HepG2 (cell line): ENCODE results near the gene ACCSL. TPM values are rescaled to one million over a fixed set of nuclear protein-coding genes. Genes with fewer than 3 reads are reported as not detected.

Experiments
- ATAC-seq: fragments of 200-7000 bp; cut with Tn5 transposase; 3 replicates; pipeline ENCODE4 v1.9.1; 2020; ENCODE audit warnings: mild to moderate bottlenecking, moderate library complexity
- BruUV-seq: library from RNA; stranded (reverse); fragments of 400-500 nt; replicated peaks from 2 replicates; lab custom pipeline; 2021; lab: Mats Ljungman, UMichigan
- CTCF ChIA-PET: fragments of 300-600 bp; formaldehyde crosslinking; extraction: SDS; loops from one replicate; lab custom pipeline; 2021; ENCODE audit warnings: low total read pairs, inconsistent platforms, low intra/inter-chr PET ratio; lab: Yijun Ruan, JAX
- POLR2A ChIA-PET: fragments of 350-600 bp; sonication (Branson Sonifier 250); formaldehyde crosslinking; loops from one replicate; lab custom pipeline; 2020; ENCODE audit warnings: antibody characterized with exemption, inconsistent platforms; lab: Yijun Ruan, JAX
- DNase-seq: peaks from one replicate; pipeline ENCODE4 v3.0.0-alpha.2; 2015; ENCODE audit warnings: low spot score
- FAIRE-seq: peaks from 3 replicates; lab custom pipeline; 2011; peaks lifted over from hg19 to GRCh38; lab: Jason Lieb, UNC
- H2AFZ ChIP-seq: one replicate; pipeline ENCODE4 v1.6.1; 2011; ENCODE audit warnings: low read length, inconsistent platforms
- H3K27ac ChIP-seq: fragments of 300-600 bp; 3 replicates; pipeline ENCODE4 v1.8.0; 2011; ENCODE audit warnings: mixed run types, mild to moderate bottlenecking, mixed read lengths, low read length, inconsistent platforms; ENCODE audit not compliant: insufficient read depth; ENCODE audit errors: extremely low read length
- H3K27me3 ChIP-seq, 2 experiments: fragments of 200-600 bp in 1 of 2; 2 replicates in 1 of 2; 3 replicates in 1 of 2; pipeline versions ENCODE4 v1.6.0 to v1.8.0; 2011; ENCODE audit warnings: low read length in 2 of 2, mild to moderate bottlenecking in 2 of 2, moderate library complexity in 2 of 2, inconsistent platforms in 1 of 2; ENCODE audit not compliant: insufficient read depth in 2 of 2, control insufficient read depth in 1 of 2
- H3K36me3 ChIP-seq, 2 experiments: fragments of 200-600 bp in 1 of 2; replicated peaks in 1 of 2; 2 replicates in 1 of 2; 3 replicates in 1 of 2; pipeline versions ENCODE4 v1.5.1 to v1.8.0; 2011; ENCODE audit warnings: low read length in 2 of 2, inconsistent platforms in 1 of 2; ENCODE audit not compliant: insufficient read depth in 2 of 2, control insufficient read depth in 1 of 2
- H3K4me1 ChIP-seq: 2 replicates; pipeline ENCODE4 v1.5.1; 2012; ENCODE audit warnings: low read length, inconsistent platforms; ENCODE audit not compliant: insufficient read depth
- H3K4me2 ChIP-seq: 2 replicates; pipeline ENCODE4 v1.6.0; 2011; ENCODE audit warnings: low read depth, low read length, inconsistent platforms
- H3K4me3 ChIP-seq, 3 experiments: fragments of 200-600 bp in 1 of 3; sonication (generic), shearing (Covaris generic) in 1 of 3; replicated peaks in 1 of 3; 2 replicates each; pipeline ENCODE4 v1.5.1; 2011 to 2016; ENCODE audit warnings: low read length in 3 of 3, inconsistent platforms in 2 of 3, low read depth in 2 of 3, mild to moderate bottlenecking in 2 of 3, control low read depth in 1 of 3, mixed read lengths in 1 of 3; ENCODE audit not compliant: insufficient read depth in 1 of 3
- H3K79me2 ChIP-seq: one replicate; pipeline ENCODE4 v1.6.1; 2011; ENCODE audit warnings: low read length, inconsistent platforms; ENCODE audit not compliant: insufficient read depth
- H3K9ac ChIP-seq: 2 replicates; pipeline ENCODE4 v1.6.0; 2011; ENCODE audit warnings: mild to moderate bottlenecking, low read depth, low read length, inconsistent platforms; ENCODE audit not compliant: insufficient read depth
- H3K9me3 ChIP-seq: 2 replicates; pipeline ENCODE4 v1.5.1; 2012; ENCODE audit warnings: mild to moderate bottlenecking, low read length
- H4K20me1 ChIP-seq: 2 replicates; pipeline ENCODE4 v1.6.0; 2011; ENCODE audit warnings: inconsistent platforms, mild to moderate bottlenecking, low read length, moderate library complexity; ENCODE audit not compliant: insufficient read depth
- BATF2 ChIP-seq: sonication (generic); formaldehyde crosslinking; IDR thresholded peaks from 2 replicates; pipeline ENCODE4 v1.8.0; 2022; ENCODE audit warnings: mild to moderate bottlenecking, missing genetic modification reagents, moderate library complexity
- DR1 ChIP-seq: sonication (generic); formaldehyde crosslinking; IDR thresholded peaks from 2 replicates; pipeline ENCODE4 v1.8.0; 2021; ENCODE audit warnings: mild to moderate bottlenecking, missing genetic modification reagents, inconsistent platforms
- GMEB1 ChIP-seq: sonication (generic); formaldehyde crosslinking; IDR thresholded peaks from 2 replicates; pipeline ENCODE4 v1.5.1; 2020; ENCODE audit warnings: missing genetic modification reagents, mild to moderate bottlenecking, borderline replicate concordance
- MAZ ChIP-seq, 2 experiments: sonication (generic) in 1 of 2; formaldehyde crosslinking in 1 of 2; IDR thresholded peaks; 2 replicates each; pipeline versions ENCODE4 v1.5.0 to v1.6.1; 2012 to 2020; ENCODE audit warnings: low read depth in 2 of 2, mild to moderate bottlenecking in 2 of 2, borderline replicate concordance in 1 of 2, improper control_type of control experiment in 1 of 2, low read length in 1 of 2, missing genetic modification reagents in 1 of 2, moderate library complexity in 1 of 2
- PRDM15 ChIP-seq: sonication (generic); formaldehyde crosslinking; IDR thresholded peaks from 2 replicates; pipeline ENCODE4 v1.4.0; 2020; ENCODE audit warnings: missing genetic modification reagents
- UBTF ChIP-seq: sonication (generic); formaldehyde crosslinking; IDR thresholded peaks from 2 replicates; pipeline ENCODE4 v1.4.0; 2020; ENCODE audit warnings: mild to moderate bottlenecking, missing genetic modification reagents
- YY1 ChIP-seq: IDR thresholded peaks from 2 replicates; pipeline ENCODE4 v1.6.1; 2011; ENCODE audit warnings: low read length, low read depth, moderate library complexity, mild to moderate bottlenecking; ENCODE audit not compliant: insufficient read depth, insufficient replicate concordance
- ZBTB10 ChIP-seq: sonication (generic); formaldehyde crosslinking; IDR thresholded peaks from 2 replicates; pipeline ENCODE4 v1.4.0; 2020; ENCODE audit warnings: missing genetic modification reagents, borderline replicate concordance
- ZNF589 ChIP-seq: sonication (generic); formaldehyde crosslinking; conservative IDR thresholded peaks from 2 replicates; pipeline ENCODE4 v1.8.0; 2022; ENCODE audit warnings: mild to moderate bottlenecking, moderate library complexity, missing genetic modification reagents
- ZNF850 ChIP-seq: sonication (generic); formaldehyde crosslinking; conservative IDR thresholded peaks from 2 replicates; pipeline ENCODE4 v1.9.0; 2021; ENCODE audit warnings: mild to moderate bottlenecking, missing genetic modification reagents
- WGBS: methylation state at CpG from one replicate; pipeline ENCODE4 v1.1.6; 2017; ENCODE audit warnings: low lambda C conversion rate; 5-methylcytosine and 5-hydroxymethylcytosine counted together
- in situ Hi-C: cut with HindIII; loops from 2 replicates; pipeline ENCODE4 v1.10.0; 2017; ENCODE audit warnings: low pct_unique_long_range_greater_than_20kb; ENCODE audit not compliant: extremely low pct_ligation_motif_present
- intact Hi-C: fragments of 100-400 bp; cut with micrococcal nuclease; formaldehyde crosslinking; loops from one replicate; pipeline ENCODE4 v1.10.0; 2022; ENCODE audit not compliant: unreplicated experiment
- polyA plus RNA-seq, 8 experiments: library from polyadenylated mRNA; depleted of rRNA in 3 of 8; stranded (reverse) in 7 of 8; unstranded in 1 of 8; fragments of >200 nt; fragmentation: Illumina TruSeq in 4 of 8; extraction: Trizol in 4 of 8; gene quantifications; 2 replicates each; pipeline versions ENCODE4 v1.2.1 to v1.2.3, GENCODE V29; 2011 to 2016; ENCODE audit warnings: low read depth in 4 of 8, missing spikeins in 1 of 8, mixed read lengths in 1 of 8; ENCODE audit not compliant: insufficient read depth in 1 of 8
- total RNA-seq, 5 experiments: library from RNA; depleted of rRNA; stranded (reverse); fragments of >200 nt; fragmentation: Illumina TruSeq; extraction: Trizol; gene quantifications; 2 replicates each; pipeline ENCODE4 v1.2.3, GENCODE V29; 2016; ENCODE audit warnings: low read depth in 1 of 5

ACCSL gene
- total and polyA plus RNA-seq, 2 of the 13 experiments (the other 11 are each of a cell fraction or from before 2014, with no cell fraction given): not detected

- Histone ChIP-seq H3K9ac (no peak overlapping the region), H4K20me1 (no peaks in the 10 kb centered on the region), H3K9me3 (no peaks in the 10 kb centered on the region), H3K79me2 (no peaks in the 10 kb centered on the region), H3K4me3 (no peak overlapping the region), H3K36me3 (no peaks in the 10 kb centered on the region), H2AFZ (no peak overlapping the region), H3K27me3 (peaks cover 2 to 7% of the 10 kb centered on the region in 2 experiments; a peak in 3 of 5 replicates), H3K4me1 (no peaks in the 10 kb centered on the region), H3K4me2 (no peak overlapping the region), H3K27ac (no peak overlapping the region)
- no TSS peak for BruUV-seq
- ChIA-PET CTCF (no interaction called here), POLR2A (no interaction called here)
- in situ Hi-C loops (no loop called here), intact Hi-C loops (no loop called here)
- DNase-seq: no peak
- no peak for ATAC-seq
- no peak for TF ChIP-seq BATF2 (CRISPR knock-in tag)
- no peak for TF ChIP-seq PRDM15
- TF ChIP-seq YY1: no peak
- no peak for TF ChIP-seq DR1 (CRISPR knock-in tag)
- TF ChIP-seq MAZ (IDR thresholded peaks at IDR 0.05; ENCODE audit: borderline replicate concordance, low read depth, low read length): no peak
- TF ChIP-seq MAZ (CRISPR knock-in tag; IDR thresholded peaks at IDR 0.05; ENCODE audit: low read depth): no peak
- no peak for TF ChIP-seq ZNF850
- TF ChIP-seq ZBTB10 (CRISPR knock-in tag): no peak
- TF ChIP-seq ZNF589 (CRISPR knock-in tag): no peak
- TF ChIP-seq UBTF (CRISPR knock-in tag): no peak
- TF ChIP-seq GMEB1 (CRISPR knock-in tag): no peak
- WGBS: 25% methylated on average over 4 of the region's 5 CpGs
- FAIRE-seq: no peak
These were observed 31.6 kb upstream of the ACCSL start for GRCh38 chr11:44016131-44016530.
